ENCODE data around the gene TRIO.

GRCh38 chr5:14147210-14147609 lies 4.1 kb downstream of the TRIO start:
- TF ChIP-seq CTCF (IDR thresholded peaks at IDR 0.05) (no peak), POLR2A (IDR thresholded peaks at IDR 0.05) (no peak)
